K562 (cell line): ENCODE results near the gene FAM136A. TPM values are rescaled to one million over a fixed set of nuclear protein-coding genes. Genes with fewer than 3 reads are reported as not detected.

ENCODE experiments used
- ATAC-seq: fragments of 200-7000 bp; cut with Tn5 transposase; 3 replicates; pipeline ENCODE4 v1.9.1; 2020; ENCODE audit warnings: moderate library complexity
- BruUV-seq: library from RNA; stranded (reverse); fragments of 400-500 nt; replicated peaks from 2 replicates; lab custom pipeline; 2021; lab: Mats Ljungman, UMichigan
- CTCF ChIA-PET: fragments of 300-600 bp; formaldehyde crosslinking; extraction: SDS; loops from one replicate; lab custom pipeline; 2021; ENCODE audit warnings: low intra/inter-chr PET ratio; lab: Yijun Ruan, JAX
- POLR2A ChIA-PET: fragments of 300-600, 350-650 bp; sonication (Branson Sonifier 250); formaldehyde crosslinking; extraction: SDS; loops from one replicate; lab custom pipeline; 2021; ENCODE audit warnings: antibody characterized with exemption, inconsistent platforms; lab: Yijun Ruan, JAX
- DNase-seq, 4 experiments: peaks; one replicate each; pipeline versions ENCODE4 v3.0.0 to v3.0.0-alpha.2; 2011 to 2018; ENCODE audit warnings: low spot score in 3 of 4, mixed read lengths in 3 of 4; ENCODE audit errors: extremely low read depth in 1 of 4
- FAIRE-seq: peaks from 2 replicates; lab custom pipeline; 2011; peaks lifted over from hg19 to GRCh38; lab: Jason Lieb, UNC
- H2AFZ ChIP-seq: 2 replicates; pipeline ENCODE4 v1.6.0; 2011; ENCODE audit warnings: low read depth, low read length, control low read depth, inconsistent platforms
- H3K27ac ChIP-seq: fragments of 200-600 bp; 3 replicates; pipeline ENCODE4 v1.8.0; 2011; ENCODE audit warnings: low read depth, mild to moderate bottlenecking, control low read depth, inconsistent platforms, low read length, moderate library complexity, mixed read lengths; ENCODE audit errors: extremely low read depth
- H3K27me3 ChIP-seq, 2 experiments: fragments of 300-600 bp in 1 of 2; 2 replicates in 1 of 2; 3 replicates in 1 of 2; pipeline versions ENCODE4 v1.6.0 to v1.8.0; 2011; ENCODE audit warnings: inconsistent platforms in 2 of 2, low read length in 2 of 2, mild to moderate bottlenecking in 1 of 2, mixed read lengths in 1 of 2, moderate library complexity in 1 of 2; ENCODE audit not compliant: control insufficient read depth in 2 of 2, insufficient read depth in 2 of 2
- H3K36me3 ChIP-seq: fragments of 300-600 bp; 3 replicates; pipeline ENCODE4 v1.8.0; 2011; ENCODE audit warnings: mild to moderate bottlenecking, low read length, inconsistent platforms; ENCODE audit not compliant: control insufficient read depth, insufficient read depth
- H3K4me1 ChIP-seq, 2 experiments: fragments of 200-600 bp in 1 of 2; replicated peaks in 1 of 2; 2 replicates in 1 of 2; 3 replicates in 1 of 2; pipeline versions ENCODE4 v1.5.1 to v1.8.0; 2011; ENCODE audit warnings: inconsistent platforms in 2 of 2, low read length in 2 of 2, mild to moderate bottlenecking in 1 of 2, mixed read lengths in 1 of 2, moderate library complexity in 1 of 2; ENCODE audit not compliant: control insufficient read depth in 2 of 2, insufficient read depth in 2 of 2
- H3K4me2 ChIP-seq: 2 replicates; pipeline ENCODE4 v1.6.1; 2011; ENCODE audit warnings: low read length, control low read depth, inconsistent platforms, mixed read lengths; ENCODE audit not compliant: insufficient read depth
- H3K4me3 ChIP-seq: fragments of 200-600 bp; sonication (generic), shearing (Covaris generic); 2 replicates; pipeline ENCODE4 v1.5.1; 2016; ENCODE audit warnings: control low read depth, inconsistent platforms
- H3K79me2 ChIP-seq: fragments of 200-600 bp; 3 replicates; pipeline ENCODE4 v1.8.0; 2011; ENCODE audit warnings: low read length, inconsistent platforms; ENCODE audit not compliant: control insufficient read depth, insufficient read depth
- H3K9ac ChIP-seq, 2 experiments: 2 replicates each; pipeline versions ENCODE4 v1.6.0 to v1.6.1; 2011; ENCODE audit warnings: low read depth in 2 of 2, low read length in 2 of 2, control low read depth in 1 of 2, inconsistent platforms in 1 of 2, mild to moderate bottlenecking in 1 of 2, mixed read lengths in 1 of 2; ENCODE audit not compliant: insufficient read depth in 1 of 2
- H3K9me1 ChIP-seq: one replicate; pipeline ENCODE4 v1.6.0; 2011; ENCODE audit warnings: inconsistent platforms, mild to moderate bottlenecking, low read length, moderate library complexity; ENCODE audit not compliant: control insufficient read depth, insufficient read depth
- H3K9me3 ChIP-seq: replicated peaks from 2 replicates; pipeline ENCODE4 v1.5.1; 2011; ENCODE audit warnings: low read depth, low read length, inconsistent platforms; ENCODE audit not compliant: control insufficient read depth, insufficient read depth
- H4K20me1 ChIP-seq: replicated peaks from 2 replicates; pipeline ENCODE4 v1.6.1; 2011; ENCODE audit warnings: low read length, inconsistent platforms, mixed read lengths; ENCODE audit not compliant: control insufficient read depth, insufficient read depth
- DLX4 ChIP-seq: fragments of 250-450 bp; sonication (Bioruptor Pico); IDR thresholded peaks from 2 replicates; pipeline ENCODE4 v1.6.1; 2021; ENCODE audit warnings: mild to moderate bottlenecking
- MYNN ChIP-seq, 2 experiments: sonication (generic); formaldehyde crosslinking in 1 of 2; IDR thresholded peaks; 2 replicates each; pipeline versions ENCODE4 v1.5.0 to v1.6.1; 2016 to 2020; ENCODE audit warnings: antibody characterized with exemption in 1 of 2, missing genetic modification reagents in 1 of 2
- RBM34 ChIP-seq: fragments of 200-400 bp; formaldehyde crosslinking; IDR thresholded peaks from 2 replicates; pipeline ENCODE4 v1.6.1; 2018; ENCODE audit warnings: low read length, borderline replicate concordance; ENCODE audit not compliant: insufficient read depth
- RHOXF2B ChIP-seq: fragments of 250-450 bp; sonication (Bioruptor Pico); conservative IDR thresholded peaks from 2 replicates; pipeline ENCODE4 v1.5.1; 2021
- ZNF449 ChIP-seq: fragments of 250-450 bp; sonication (Bioruptor Pico); IDR thresholded peaks from 2 replicates; pipeline ENCODE4 v1.8.0; 2022; ENCODE audit warnings: moderate library complexity, mild to moderate bottlenecking, inconsistent platforms
- WGBS: fragments of 100-300 bp; shearing (Covaris generic); methylation state at CpG from one replicate; pipeline ENCODE4 v1.1.6; 2016; ENCODE audit warnings: low coverage, mixed read lengths; ENCODE audit not compliant: insufficient coverage; ENCODE audit errors: missing lambda C conversion rate; 5-methylcytosine and 5-hydroxymethylcytosine counted together
- in situ Hi-C: fragments of 300-500 bp; cut with MboI; formaldehyde crosslinking; loops from 4 replicates; pipeline ENCODE4 v1.15.0; 2018; ENCODE audit warnings: inconsistent platforms, mixed read lengths
- intact Hi-C: fragments of 100-400 bp; cut with micrococcal nuclease; formaldehyde crosslinking; loops from 2 replicates; pipeline ENCODE4 v1.14.2; 2022
- polyA plus RNA-seq, 8 experiments: library from polyadenylated mRNA; depleted of rRNA in 4 of 8; stranded (reverse) in 5 of 8; unstranded in 3 of 8; fragments of >200 nt; fragmentation: Nextera tagmentation in 2 of 8; fragmentation: Illumina TruSeq in 1 of 8; extraction: Ambion mirVana in 2 of 8; extraction: Trizol in 1 of 8; gene quantifications; 2 replicates each; pipeline versions ENCODE4 v1.2.1 to v1.2.3, GENCODE V29; 2011 to 2014; ENCODE audit warnings: inconsistent platforms in 1 of 8, missing spikeins in 1 of 8
- total RNA-seq, 7 experiments: library from RNA; depleted of rRNA in 6 of 7; stranded (reverse); fragments of >200 nt in 6 of 7; fragmentation: Illumina TruSeq in 2 of 7; extraction: Trizol in 2 of 7; gene quantifications; 2 replicates each; pipeline versions ENCODE4 v1.2.1 to v1.2.3, GENCODE V29; 2011 to 2021; ENCODE audit warnings: low replicate concordance in 1 of 7

The FAM136A gene
- total and polyA plus RNA-seq, 9 of the 15 experiments (the other 6 are each of a cell fraction or from before 2014, with no cell fraction given), result 89.0 to 151 (median 104) TPM

GRCh38 chr2:70322518-70322917 lies 20.7 kb upstream of the FAM136A start:
- ChIA-PET CTCF (no interaction called here), POLR2A (no interaction called here)
- ATAC-seq (no peak), FAIRE-seq (peak; percentile 6), DNase-seq (no peak)
- H3K27me3 ChIP-seq, result peaks cover 28 to 44% of the 10 kb centered on the region in 2 experiments; a peak in 4 of 5 replicates
- H3K4me2 ChIP-seq, result no peak overlapping the region
- no peak overlapping the region for H3K9ac ChIP-seq
- H3K9me1 ChIP-seq, result no peaks in the 10 kb centered on the region
- H3K4me1 ChIP-seq, result no peaks in the 10 kb centered on the region
- no peak overlapping the region for H2AFZ ChIP-seq
- 0% methylated on average over 2 of the region's 2 CpGs for WGBS
- H3K9me3 ChIP-seq, result no peaks in the 10 kb centered on the region
- H3K4me3 ChIP-seq, result no peak overlapping the region
- no peaks in the 10 kb centered on the region for H3K36me3 ChIP-seq
- no peaks in the 10 kb centered on the region for H3K79me2 ChIP-seq
- in situ Hi-C loops, result loop anchor here (25.0 kb wide), 1 partner anchor 465 kb away; the partner anchor contains the start of gene FIGLA
- intact Hi-C loops, result no loop called here
- no peak overlapping the region for H3K27ac ChIP-seq
- TF ChIP-seq ZNF449, result no peak
- TF ChIP-seq RHOXF2B (CRISPR knock-in tag), result no peak
- TF ChIP-seq MYNN (IDR thresholded peaks at IDR 0.05), result no peak
- TF ChIP-seq MYNN (CRISPR knock-in tag; IDR thresholded peaks at IDR 0.05), result no peak
- TF ChIP-seq DLX4, result no peak
- TF ChIP-seq RBM34, result no peak
- no peaks in the 10 kb centered on the region for H4K20me1 ChIP-seq
- no TSS peak for BruUV-seq
